K562 (cell line): Measurements from ENCODE around the gene COPS8. TPM values are rescaled to one million over a fixed set of nuclear protein-coding genes. Genes with fewer than 3 reads are reported as not detected.

Source experiments
- ATAC-seq: fragments of 200-7000 bp; cut with Tn5 transposase; 3 replicates; pipeline ENCODE4 v1.9.1; 2020; ENCODE audit warnings: moderate library complexity
- BruUV-seq: library from RNA; stranded (reverse); fragments of 400-500 nt; replicated peaks from 2 replicates; lab custom pipeline; 2021; lab: Mats Ljungman, UMichigan
- CTCF ChIA-PET: fragments of 300-600 bp; formaldehyde crosslinking; extraction: SDS; loops from one replicate; lab custom pipeline; 2021; ENCODE audit warnings: low intra/inter-chr PET ratio; lab: Yijun Ruan, JAX
- POLR2A ChIA-PET: fragments of 300-600, 350-650 bp; sonication (Branson Sonifier 250); formaldehyde crosslinking; extraction: SDS; loops from one replicate; lab custom pipeline; 2021; ENCODE audit warnings: antibody characterized with exemption, inconsistent platforms; lab: Yijun Ruan, JAX
- DNase-seq, 4 experiments: peaks; one replicate each; pipeline versions ENCODE4 v3.0.0 to v3.0.0-alpha.2; 2011 to 2018; ENCODE audit warnings: low spot score in 3 of 4, mixed read lengths in 3 of 4; ENCODE audit errors: extremely low read depth in 1 of 4
- FAIRE-seq: peaks from 2 replicates; lab custom pipeline; 2011; peaks lifted over from hg19 to GRCh38; lab: Jason Lieb, UNC
- H2AFZ ChIP-seq: 2 replicates; pipeline ENCODE4 v1.6.0; 2011; ENCODE audit warnings: low read depth, low read length, control low read depth, inconsistent platforms
- H3K27ac ChIP-seq: fragments of 200-600 bp; 3 replicates; pipeline ENCODE4 v1.8.0; 2011; ENCODE audit warnings: low read depth, mild to moderate bottlenecking, control low read depth, inconsistent platforms, low read length, moderate library complexity, mixed read lengths; ENCODE audit errors: extremely low read depth
- H3K27me3 ChIP-seq, 2 experiments: fragments of 300-600 bp in 1 of 2; 2 replicates in 1 of 2; 3 replicates in 1 of 2; pipeline versions ENCODE4 v1.6.0 to v1.8.0; 2011; ENCODE audit warnings: inconsistent platforms in 2 of 2, low read length in 2 of 2, mild to moderate bottlenecking in 1 of 2, mixed read lengths in 1 of 2, moderate library complexity in 1 of 2; ENCODE audit not compliant: control insufficient read depth in 2 of 2, insufficient read depth in 2 of 2
- H3K36me3 ChIP-seq: fragments of 300-600 bp; 3 replicates; pipeline ENCODE4 v1.8.0; 2011; ENCODE audit warnings: mild to moderate bottlenecking, low read length, inconsistent platforms; ENCODE audit not compliant: control insufficient read depth, insufficient read depth
- H3K4me1 ChIP-seq, 2 experiments: fragments of 200-600 bp in 1 of 2; replicated peaks in 1 of 2; 2 replicates in 1 of 2; 3 replicates in 1 of 2; pipeline versions ENCODE4 v1.5.1 to v1.8.0; 2011; ENCODE audit warnings: inconsistent platforms in 2 of 2, low read length in 2 of 2, mild to moderate bottlenecking in 1 of 2, mixed read lengths in 1 of 2, moderate library complexity in 1 of 2; ENCODE audit not compliant: control insufficient read depth in 2 of 2, insufficient read depth in 2 of 2
- H3K4me2 ChIP-seq: 2 replicates; pipeline ENCODE4 v1.6.1; 2011; ENCODE audit warnings: low read length, control low read depth, inconsistent platforms, mixed read lengths; ENCODE audit not compliant: insufficient read depth
- H3K4me3 ChIP-seq: fragments of 200-600 bp; sonication (generic), shearing (Covaris generic); 2 replicates; pipeline ENCODE4 v1.5.1; 2016; ENCODE audit warnings: control low read depth, inconsistent platforms
- H3K79me2 ChIP-seq: fragments of 200-600 bp; 3 replicates; pipeline ENCODE4 v1.8.0; 2011; ENCODE audit warnings: low read length, inconsistent platforms; ENCODE audit not compliant: control insufficient read depth, insufficient read depth
- H3K9ac ChIP-seq, 2 experiments: 2 replicates each; pipeline versions ENCODE4 v1.6.0 to v1.6.1; 2011; ENCODE audit warnings: low read depth in 2 of 2, low read length in 2 of 2, control low read depth in 1 of 2, inconsistent platforms in 1 of 2, mild to moderate bottlenecking in 1 of 2, mixed read lengths in 1 of 2; ENCODE audit not compliant: insufficient read depth in 1 of 2
- H3K9me1 ChIP-seq: one replicate; pipeline ENCODE4 v1.6.0; 2011; ENCODE audit warnings: inconsistent platforms, mild to moderate bottlenecking, low read length, moderate library complexity; ENCODE audit not compliant: control insufficient read depth, insufficient read depth
- H3K9me3 ChIP-seq: replicated peaks from 2 replicates; pipeline ENCODE4 v1.5.1; 2011; ENCODE audit warnings: low read depth, low read length, inconsistent platforms; ENCODE audit not compliant: control insufficient read depth, insufficient read depth
- H4K20me1 ChIP-seq: replicated peaks from 2 replicates; pipeline ENCODE4 v1.6.1; 2011; ENCODE audit warnings: low read length, inconsistent platforms, mixed read lengths; ENCODE audit not compliant: control insufficient read depth, insufficient read depth
- CREBBP ChIP-seq: IDR thresholded peaks from one replicate; pipeline ENCODE4 v1.6.1; 2012; ENCODE audit warnings: low read depth, mild to moderate bottlenecking, control low read depth, inconsistent platforms, low read length
- KLF1 ChIP-seq: fragments of 450-650 bp; IDR thresholded peaks from 2 replicates; pipeline ENCODE4 v1.6.1; 2016; ENCODE audit warnings: missing genetic modification characterization, missing compliant biosample characterization
- MITF ChIP-seq: IDR thresholded peaks from 2 replicates; pipeline ENCODE4 v1.6.1; 2014; ENCODE audit warnings: antibody characterized with exemption
- PHF20 ChIP-seq: fragments of 450-650 bp; IDR thresholded peaks from 2 replicates; pipeline ENCODE4 v1.6.1; 2018; ENCODE audit not compliant: partially characterized antibody
- POLR2G ChIP-seq: fragments of 200-400 bp; formaldehyde crosslinking; IDR thresholded peaks from 2 replicates; pipeline ENCODE4 v1.6.1; 2017; ENCODE audit warnings: low read depth, mild to moderate bottlenecking, antibody characterized with exemption, low read length, moderate library complexity
- POLR3A ChIP-seq: IDR thresholded peaks from 2 replicates; pipeline ENCODE4 v1.6.1; 2011; ENCODE audit warnings: borderline replicate concordance, mild to moderate bottlenecking, moderate library complexity; ENCODE audit not compliant: insufficient read length, insufficient read depth; ENCODE audit errors: extremely low read depth
- PRPF4 ChIP-seq: fragments of 200-400 bp; formaldehyde crosslinking; IDR thresholded peaks from one replicate; pipeline ENCODE4 v1.6.1; 2017; ENCODE audit warnings: low read length, low read depth, mild to moderate bottlenecking; ENCODE audit not compliant: insufficient read depth, poor library complexity, severe bottlenecking
- ZNF644 ChIP-seq: fragments of 200-800 bp; sonication (Bioruptor generic); IDR thresholded peaks from 2 replicates; pipeline ENCODE4 v1.6.1; 2016; ENCODE audit warnings: low read depth, missing genetic modification characterization, missing compliant biosample characterization
- WGBS: fragments of 100-300 bp; shearing (Covaris generic); methylation state at CpG from one replicate; pipeline ENCODE4 v1.1.6; 2016; ENCODE audit warnings: low coverage, mixed read lengths; ENCODE audit not compliant: insufficient coverage; ENCODE audit errors: missing lambda C conversion rate; 5-methylcytosine and 5-hydroxymethylcytosine counted together
- in situ Hi-C: fragments of 300-500 bp; cut with MboI; formaldehyde crosslinking; loops from 4 replicates; pipeline ENCODE4 v1.15.0; 2018; ENCODE audit warnings: inconsistent platforms, mixed read lengths
- intact Hi-C: fragments of 100-400 bp; cut with micrococcal nuclease; formaldehyde crosslinking; loops from 2 replicates; pipeline ENCODE4 v1.14.2; 2022
- polyA plus RNA-seq, 8 experiments: library from polyadenylated mRNA; depleted of rRNA in 4 of 8; stranded (reverse) in 5 of 8; unstranded in 3 of 8; fragments of >200 nt; fragmentation: Nextera tagmentation in 2 of 8; fragmentation: Illumina TruSeq in 1 of 8; extraction: Ambion mirVana in 2 of 8; extraction: Trizol in 1 of 8; gene quantifications; 2 replicates each; pipeline versions ENCODE4 v1.2.1 to v1.2.3, GENCODE V29; 2011 to 2014; ENCODE audit warnings: inconsistent platforms in 1 of 8, missing spikeins in 1 of 8
- total RNA-seq, 7 experiments: library from RNA; depleted of rRNA in 6 of 7; stranded (reverse); fragments of >200 nt in 6 of 7; fragmentation: Illumina TruSeq in 2 of 7; extraction: Trizol in 2 of 7; gene quantifications; 2 replicates each; pipeline versions ENCODE4 v1.2.1 to v1.2.3, GENCODE V29; 2011 to 2021; ENCODE audit warnings: low replicate concordance in 1 of 7

The COPS8 gene
- total and polyA plus RNA-seq, 9 of the 15 experiments (the other 6 are each of a cell fraction or from before 2014, with no cell fraction given) = 28.2 to 97.3 (median 58.9) TPM

GRCh38 chr2:237118025-237118424 is 32.3 kb downstream of the COPS8 start:
- H3K9me1 ChIP-seq = no peaks in the 10 kb centered on the region
- H3K27me3 ChIP-seq = no peaks in the 10 kb centered on the region
- H3K4me2 ChIP-seq = no peak overlapping the region
- in situ Hi-C loops (no loop called here), intact Hi-C loops (no loop called here)
- no peak overlapping the region for H3K9ac ChIP-seq
- 0% methylated on average over 1 of the region's 1 CpG for WGBS
- no peak for FAIRE-seq
- CTCF ChIA-PET = no interaction called here
- H3K27ac ChIP-seq = no peak overlapping the region
- no peaks in the 10 kb centered on the region for H3K36me3 ChIP-seq
- POLR2A ChIA-PET = interaction anchor here (0.6 kb wide), 1 partner anchor 718 kb away, joined by 3 read pairs; no protein-coding TSS in a partner anchor
- DNase-seq = no peak
- no peaks in the 10 kb centered on the region for H4K20me1 ChIP-seq
- ATAC-seq = no peak
- H3K4me3 ChIP-seq = no peak overlapping the region
- TF ChIP-seq POLR3A (no peak), KLF1 (tag) (no peak), PHF20 (no peak), PRPF4 (no peak), ZNF644 (no peak)
- TF ChIP-seq, all 486 proteins: peak for 0
- no peaks in the 10 kb centered on the region for H3K79me2 ChIP-seq
- no TSS peak for BruUV-seq
- no peak overlapping the region for H2AFZ ChIP-seq
- H3K4me1 ChIP-seq = no peaks in the 10 kb centered on the region
- no peaks in the 10 kb centered on the region for H3K9me3 ChIP-seq

GRCh38 chr2:237118561-237119155 is 33.0 kb downstream of the COPS8 start:
- Histone ChIP-seq H3K27ac (no peak overlapping the region), H3K4me1 (no peaks in the 10 kb centered on the region), H3K79me2 (no peaks in the 10 kb centered on the region), H3K36me3 (no peaks in the 10 kb centered on the region), H3K4me2 (no peak overlapping the region)
- intact Hi-C loops = no loop called here
- in situ Hi-C loops = no loop called here
- TF ChIP-seq POLR2G (no peak), MITF (no peak), CREBBP (no peak)
- TF ChIP-seq, all 486 proteins: peak for 0
- no peak overlapping the region for H3K9ac ChIP-seq
- H3K4me3 ChIP-seq = no peak overlapping the region
- ChIA-PET POLR2A (interaction anchor here (0.6 kb wide), 1 partner anchor 718 kb away, joined by 3 read pairs; no protein-coding TSS in a partner anchor), CTCF (no interaction called here)
- H3K27me3 ChIP-seq = no peaks in the 10 kb centered on the region
- no peaks in the 10 kb centered on the region for H3K9me3 ChIP-seq
- no peak for ATAC-seq
- H4K20me1 ChIP-seq = no peaks in the 10 kb centered on the region
- no peak for FAIRE-seq
- BruUV-seq = no TSS peak
- DNase-seq = no peak
- no peak overlapping the region for H2AFZ ChIP-seq
- WGBS = 0% methylated on average over 6 of the region's 6 CpGs
- H3K9me1 ChIP-seq = no peaks in the 10 kb centered on the region
